ENCODE results near the gene MAD1L1. TPM values are rescaled to one million over a fixed set of nuclear protein-coding genes. Genes with fewer than 3 reads are reported as not detected.

MAD1L1 gene
- total RNA-seq, 4 donors from 2014 or later = 22.3 to 56.6 (median 35.0) TPM

DNA sequence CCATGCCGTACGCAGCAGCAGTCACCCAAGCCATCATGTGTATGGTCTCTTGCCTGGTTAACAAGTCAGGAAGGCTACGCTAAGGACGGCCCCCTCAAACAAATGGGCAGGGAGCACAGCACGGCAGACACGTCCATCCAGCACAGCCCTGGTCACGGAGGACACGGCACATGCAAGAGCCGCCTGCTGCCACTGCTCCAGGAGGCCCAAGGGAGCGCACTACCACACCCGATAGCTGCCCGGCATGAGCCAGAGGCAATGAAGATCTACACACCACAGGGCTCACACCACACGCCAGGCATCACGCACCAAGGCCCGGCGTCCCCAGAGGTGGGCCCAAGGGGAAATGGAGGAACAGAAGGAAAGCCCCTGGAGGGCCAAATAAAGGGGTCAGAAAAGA is 134.2 kb downstream of the MAD1L1 start:
- Histone ChIP-seq H3K4me3 (no peak overlapping the region), H3K27ac (no peak overlapping the region), H3K27me3 (no peaks in the 10 kb centered on the region), H3K4me1 (peaks cover 0 to 15% (median 6%) of the 10 kb centered on the region in 3 donors), H3K36me3 (peaks cover 0 to 5% of the 10 kb centered on the region in 2 donors), H3K9me3 (no peaks in the 10 kb centered on the region)
- no CpG with 5 or more reads among the region's 16 CpGs for WGBS, 2 donors (ENCODE audit: low coverage in 1 of 2)
- no peak for ATAC-seq
- no peak for TF ChIP-seq POLR2AphosphoS5 (IDR thresholded peaks at IDR 0.05)

DNA sequence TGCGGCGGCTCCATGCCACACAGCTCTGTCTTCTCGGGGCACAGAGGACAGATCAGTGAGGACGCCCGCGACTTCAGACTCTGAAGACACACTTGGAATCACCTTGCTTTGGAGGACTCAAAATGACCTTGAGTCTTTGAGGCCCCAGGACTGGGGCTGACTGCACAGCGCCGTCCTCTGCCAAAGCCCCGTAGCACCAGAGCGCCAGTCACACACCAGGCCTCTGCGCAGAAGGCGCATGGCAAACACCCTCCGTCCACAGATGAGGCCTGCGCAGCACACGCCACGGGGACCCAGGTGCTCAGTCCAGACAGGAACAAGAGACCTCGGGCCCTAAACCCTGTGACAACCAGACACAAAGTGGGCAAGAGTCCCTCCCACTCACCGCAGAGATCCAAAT is 134.7 kb downstream of the MAD1L1 start:
- Histone ChIP-seq H3K4me3 (no peak overlapping the region), H3K36me3 (peaks cover 0 to 5% of the 10 kb centered on the region in 2 donors), H3K27me3 (no peaks in the 10 kb centered on the region), H3K27ac (no peak overlapping the region), H3K4me1 (peaks cover 0 to 11% (median 3%) of the 10 kb centered on the region in 3 donors), H3K9me3 (no peaks in the 10 kb centered on the region)
- WGBS, 2 donors (ENCODE audit: low coverage in 1 of 2) = 100% methylated on average over 1 to 3 of the region's 18 CpGs
- no peak for ATAC-seq
- no peak for TF ChIP-seq POLR2A (IDR thresholded peaks at IDR 0.05)
- TF ChIP-seq EP300 (IDR thresholded peaks at IDR 0.05) = no peak
- TF ChIP-seq, protein P1, sequence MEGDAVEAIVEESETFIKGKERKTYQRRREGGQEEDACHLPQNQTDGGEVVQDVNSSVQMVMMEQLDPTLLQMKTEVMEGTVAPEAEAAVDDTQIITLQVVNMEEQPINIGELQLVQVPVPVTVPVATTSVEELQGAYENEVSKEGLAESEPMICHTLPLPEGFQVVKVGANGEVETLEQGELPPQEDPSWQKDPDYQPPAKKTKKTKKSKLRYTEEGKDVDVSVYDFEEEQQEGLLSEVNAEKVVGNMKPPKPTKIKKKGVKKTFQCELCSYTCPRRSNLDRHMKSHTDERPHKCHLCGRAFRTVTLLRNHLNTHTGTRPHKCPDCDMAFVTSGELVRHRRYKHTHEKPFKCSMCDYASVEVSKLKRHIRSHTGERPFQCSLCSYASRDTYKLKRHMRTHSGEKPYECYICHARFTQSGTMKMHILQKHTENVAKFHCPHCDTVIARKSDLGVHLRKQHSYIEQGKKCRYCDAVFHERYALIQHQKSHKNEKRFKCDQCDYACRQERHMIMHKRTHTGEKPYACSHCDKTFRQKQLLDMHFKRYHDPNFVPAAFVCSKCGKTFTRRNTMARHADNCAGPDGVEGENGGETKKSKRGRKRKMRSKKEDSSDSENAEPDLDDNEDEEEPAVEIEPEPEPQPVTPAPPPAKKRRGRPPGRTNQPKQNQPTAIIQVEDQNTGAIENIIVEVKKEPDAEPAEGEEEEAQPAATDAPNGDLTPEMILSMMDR (IDR thresholded peaks at IDR 0.05) = no peak
- no peak for TF ChIP-seq POLR2AphosphoS5 (IDR thresholded peaks at IDR 0.05)

DNA sequence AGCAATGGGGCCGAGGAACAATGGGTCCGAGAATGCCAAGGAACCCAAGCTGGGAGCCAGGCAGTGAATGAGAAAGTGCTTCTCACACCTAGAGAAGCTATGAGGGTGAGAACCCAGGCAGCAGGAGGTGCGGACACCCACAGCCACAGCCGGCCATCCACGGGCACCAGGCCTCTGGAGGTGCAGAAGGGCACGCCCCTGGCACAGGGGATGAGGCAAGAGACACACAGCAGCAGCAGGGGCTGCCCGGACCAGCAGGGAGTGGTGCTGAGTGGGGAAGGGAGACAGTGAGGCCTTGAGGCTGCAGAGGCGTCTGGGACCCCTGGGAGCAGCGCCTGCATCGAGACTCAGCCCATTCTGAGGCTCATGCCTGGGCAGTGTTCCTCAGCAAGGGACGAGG is 135.3 kb downstream of the MAD1L1 start:
- no peak for ATAC-seq
- Histone ChIP-seq H3K27me3 (no peaks in the 10 kb centered on the region), H3K27ac (no peak overlapping the region), H3K4me1 (peaks cover 0 to 11% (median 0%) of the 10 kb centered on the region in 3 donors), H3K36me3 (peaks cover 0 to 5% of the 10 kb centered on the region in 2 donors), H3K4me3 (no peak overlapping the region), H3K9me3 (no peaks in the 10 kb centered on the region)
- 92 to 96% methylated on average over 5 to 6 of the region's 11 CpGs for WGBS, 2 donors (ENCODE audit: low coverage in 1 of 2)
- TF ChIP-seq, protein P1 (IDR thresholded peaks at IDR 0.05) = no peak
- TF ChIP-seq POLR2A (IDR thresholded peaks at IDR 0.05) (no peak), EP300 (IDR thresholded peaks at IDR 0.05) (no peak), POLR2AphosphoS5 (IDR thresholded peaks at IDR 0.05) (no peak)

DNA sequence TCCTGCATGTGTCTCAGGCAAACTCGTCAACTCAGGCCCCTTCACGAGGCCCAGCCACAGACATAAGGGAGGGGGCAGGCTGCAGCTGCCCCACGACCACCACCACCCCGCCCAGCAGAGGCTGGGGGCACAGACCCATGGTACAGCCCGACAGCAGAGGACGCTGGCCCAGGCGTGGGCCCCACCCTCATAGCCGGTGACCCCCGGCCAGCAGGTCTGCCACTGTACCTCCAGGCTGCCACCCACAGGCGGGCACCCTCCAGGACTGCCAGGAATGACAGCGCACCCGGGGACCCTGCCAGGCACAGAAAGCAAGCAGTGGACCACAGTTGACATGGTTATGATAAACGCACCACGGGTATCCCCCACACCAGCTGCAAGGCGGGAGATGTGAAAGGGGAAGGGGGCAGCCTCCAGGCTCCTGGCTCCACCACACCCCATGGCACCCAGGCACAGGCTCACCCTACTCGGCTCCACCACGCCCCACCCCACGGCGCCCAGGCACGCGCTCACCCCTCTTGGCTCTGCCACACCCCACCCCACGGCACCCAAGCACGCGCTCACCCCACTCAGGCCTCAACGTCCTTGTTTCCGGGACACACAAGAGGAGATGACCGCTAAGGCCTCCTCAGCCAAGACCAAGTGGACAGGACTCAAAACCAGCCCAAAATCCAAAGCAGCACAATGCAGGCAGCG is 135.9 kb downstream of the MAD1L1 start:
- Histone ChIP-seq H3K4me3 (no peak overlapping the region), H3K9me3 (no peaks in the 10 kb centered on the region), H3K27ac (no peak overlapping the region), H3K27me3 (no peaks in the 10 kb centered on the region), H3K36me3 (peaks cover 0 to 5% of the 10 kb centered on the region in 2 donors), H3K4me1 (peaks cover 0 to 11% (median 0%) of the 10 kb centered on the region in 3 donors)
- TF ChIP-seq, protein P1 (IDR thresholded peaks at IDR 0.05) = no peak
- TF ChIP-seq POLR2A (IDR thresholded peaks at IDR 0.05) = no peak
- no peak for TF ChIP-seq EP300 (IDR thresholded peaks at IDR 0.05)
- TF ChIP-seq POLR2AphosphoS5 (IDR thresholded peaks at IDR 0.05) = no peak
- no peak for ATAC-seq
- WGBS, 2 donors (ENCODE audit: low coverage in 1 of 2) = no CpG with 5 or more reads among the region's 28 CpGs

DNA sequence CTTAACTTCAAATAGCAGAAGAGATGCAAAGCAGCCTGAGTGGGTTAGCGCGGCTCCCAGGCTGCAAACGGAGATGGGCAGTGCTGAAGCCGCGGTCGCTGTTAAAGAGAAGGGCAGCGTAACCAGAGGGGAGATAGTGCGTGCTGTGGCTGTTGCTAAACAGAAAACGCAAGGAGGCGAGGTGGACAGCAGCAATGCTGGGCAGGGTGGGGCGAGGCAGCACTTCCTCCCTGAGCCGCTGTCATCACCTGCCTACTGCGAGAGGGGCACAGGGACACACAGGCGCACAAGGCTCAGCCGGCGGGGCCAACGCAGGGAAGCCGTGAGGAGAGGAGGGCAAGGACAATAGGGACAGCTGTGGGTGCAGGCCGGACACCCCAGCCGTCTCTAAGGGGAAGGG is 137.3 kb downstream of the MAD1L1 start:
- TF ChIP-seq, protein P1 (IDR thresholded peaks at IDR 0.05) = no peak
- TF ChIP-seq POLR2A (IDR thresholded peaks at IDR 0.05) (no peak), POLR2AphosphoS5 (IDR thresholded peaks at IDR 0.05) (no peak), EP300 (IDR thresholded peaks at IDR 0.05) (no peak)
- ATAC-seq = no peak
- Histone ChIP-seq H3K4me3 (no peak overlapping the region), H3K36me3 (peaks cover 0 to 9% of the 10 kb centered on the region in 2 donors), H3K9me3 (no peaks in the 10 kb centered on the region), H3K27ac (no peak overlapping the region), H3K4me1 (peaks cover 0 to 8% (median 0%) of the 10 kb centered on the region in 3 donors), H3K27me3 (no peaks in the 10 kb centered on the region)
- 93% methylated on average over 20 of the region's 20 CpGs; no CpG with 5 or more reads in 1 of the 2 donors for WGBS, 2 donors (ENCODE audit: low coverage in 1 of 2)
